ENCODE data around the gene MLLT1. TPM values are rescaled to one million over a fixed set of nuclear protein-coding genes. Genes with fewer than 3 reads are reported as not detected.

The MLLT1 gene
- total and polyA plus RNA-seq, 2 of the 8 experiments (the other 6 are each of a cell fraction or from before 2014, with no cell fraction given), result 18.8 to 45.1 TPM

- Histone ChIP-seq H4K8ac (ENCODE audit: extremely low read depth, insufficient read depth, low read length) (no peak overlapping the region), H2BK12ac (ENCODE audit: low read depth, low read length) (no peak overlapping the region), H3K56ac (replicated peaks; ENCODE audit: insufficient read length, low read depth, low read length) (no peak overlapping the region), H3K23me2 (ENCODE audit: low read depth, low read length) (no peaks in the 10 kb centered on the region), H3K27me3 (replicated peaks in 1 of 4; ENCODE audit: control insufficient read depth in 3 of 4, extremely low read depth in 1 of 4, insufficient read depth in 3 of 4, low read length in 3 of 4) (no peaks in the 10 kb centered on the region), H2BK120ac (replicated peaks; ENCODE audit: low read depth, low read length) (no peak overlapping the region), H3K23ac (ENCODE audit: insufficient read length) (no peak overlapping the region), H3K79me2 (ENCODE audit: control insufficient read depth in 1 of 2, insufficient read depth in 2 of 2, low read length in 2 of 2) (no peaks in the 10 kb centered on the region), H4K5ac (ENCODE audit: insufficient read length, low read depth, low read length) (no peak overlapping the region), H3K4me1 (replicated peaks in 1 of 4; ENCODE audit: control insufficient read depth in 3 of 4, insufficient read depth in 4 of 4, low read length in 3 of 4) (no peaks in the 10 kb centered on the region), H4K20me1 (replicated peaks in 1 of 2; ENCODE audit: control insufficient read depth in 1 of 2, insufficient read depth in 2 of 2, low read length in 2 of 2) (no peaks in the 10 kb centered on the region), H3K9me3 (ENCODE audit: insufficient read depth in 2 of 2, low read depth in 1 of 2, low read length in 1 of 2) (peaks cover 6 to 12% of the 10 kb centered on the region in 2 experiments; a peak in 2 of 4 replicates), H3K4me2 (ENCODE audit: insufficient read depth in 1 of 2, low read depth in 2 of 2, low read length in 2 of 2) (no peak overlapping the region), H3K18ac (ENCODE audit: extremely low read depth, low read length) (no peak overlapping the region), H2BK15ac (ENCODE audit: low read length) (no peak overlapping the region), H4K91ac (replicated peaks; ENCODE audit: insufficient read length, low read length) (no peak overlapping the region), H3K27ac (ENCODE audit: low read depth, low read length) (no peak overlapping the region), H2AK5ac (ENCODE audit: low read depth, low read length) (no peak overlapping the region), H2AFZ (ENCODE audit: low read length) (no peak overlapping the region), H3K9ac (replicated peaks in 1 of 4; ENCODE audit: extremely low read depth in 1 of 4, low read depth in 3 of 4, low read length in 3 of 4) (no peak overlapping the region), H3K14ac (ENCODE audit: insufficient read length) (no peak overlapping the region), H3K36me3 (ENCODE audit: control insufficient read depth in 2 of 4, insufficient read depth in 4 of 4, low read length in 3 of 4) (no peaks in the 10 kb centered on the region), H3K4me3 (ENCODE audit: extremely low read depth in 1 of 4, insufficient read depth in 2 of 4, low read depth in 3 of 4, low read length in 4 of 4) (no peak overlapping the region), H3K79me1 (ENCODE audit: low read depth, low read length) (no peaks in the 10 kb centered on the region), H2BK20ac (ENCODE audit: low read length) (no peak overlapping the region), H2BK5ac (ENCODE audit: low read depth, low read length) (no peak overlapping the region), H3K4ac (replicated peaks; ENCODE audit: insufficient read length, low read depth, low read length) (no peak overlapping the region)
- 85% methylated on average over 4 of the region's 4 CpGs; no CpG with 5 or more reads in 1 of the 2 experiments for WGBS, 2 experiments (ENCODE audit: extremely low coverage in 1 of 2, insufficient coverage in 1 of 2, insufficient read length in 1 of 2, insufficient replicate concordance in 2 of 2, low coverage in 1 of 2, low lambda C conversion rate in 2 of 2, missing lambda C conversion rate in 1 of 2)
- ChIA-PET POLR2A (ENCODE audit: partially characterized antibody) (interaction anchor here (0.6 kb wide), 1 partner anchor 59 kb away, joined by 3 read pairs; no protein-coding TSS in a partner anchor), CTCF (ENCODE audit: partially characterized antibody) (no interaction called here)
- FAIRE-seq, result no peak
- no peak for DNase-seq (ENCODE audit: low read depth in 1 of 2, low spot score in 2 of 2)
- TF ChIP-seq JUND (IDR thresholded peaks at IDR 0.05; ENCODE audit: low read length), result no peak
- no peak for TF ChIP-seq JUN (IDR thresholded peaks at IDR 0.05; ENCODE audit: low read depth, low read length)
- no peak for TF ChIP-seq POLR2AphosphoS5 (IDR thresholded peaks at IDR 0.05; ENCODE audit: low read depth, low read length)
Observed at GRCh38 chr19:6324757-6325156, 45.0 kb upstream of the MLLT1 start.
